ENCODE data around the gene SYPL2. TPM values are rescaled to one million over a fixed set of nuclear protein-coding genes. Genes with fewer than 3 reads are reported as not detected.

SYPL2 gene
- total and polyA plus RNA-seq, 4 donors, result 0.14 to 4.7 (median 3.7) TPM

DNA sequence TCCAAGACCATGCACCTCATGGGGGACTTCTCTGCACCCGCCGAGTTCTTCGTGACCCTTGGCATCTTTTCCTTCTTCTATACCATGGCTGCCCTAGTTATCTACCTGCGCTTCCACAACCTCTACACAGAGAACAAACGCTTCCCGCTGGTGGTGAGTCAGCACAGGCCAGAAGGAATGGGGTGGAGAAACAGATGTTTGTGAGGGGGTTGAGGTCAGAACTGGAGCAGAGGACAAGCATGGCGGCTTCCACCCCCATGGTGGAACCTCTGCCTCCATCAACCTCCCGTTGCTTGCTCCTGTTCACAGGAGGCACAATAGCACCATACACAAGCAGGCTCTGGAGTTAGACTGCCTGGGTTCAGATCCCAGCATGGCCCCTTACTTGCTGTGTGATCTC is 10.5 kb downstream of the SYPL2 start:
- H3K9ac ChIP-seq (ENCODE audit: low read depth in 1 of 2, low read length in 2 of 2), result no peak overlapping the region
- H3K4me1 ChIP-seq (ENCODE audit: control insufficient read depth in 4 of 4, insufficient read depth in 4 of 4, low read length in 3 of 4), result no peaks in the 10 kb centered on the region
- DNase-seq (ENCODE audit: low spot score), result no peak
- H3K36me3 ChIP-seq (ENCODE audit: control insufficient read depth in 4 of 4, insufficient read depth in 3 of 4, low read depth in 1 of 4, low read length in 3 of 4), result peaks cover 0 to 3% (median under 1%) of the 10 kb centered on the region in 4 donors
- no peak for TF ChIP-seq RXRA (IDR thresholded peaks at IDR 0.05)
- H3K4me3 ChIP-seq (ENCODE audit: low read depth in 1 of 3, low read length in 3 of 3), result no peak overlapping the region
- 94% methylated on average over 8 of the region's 8 CpGs for WGBS
- no peaks in the 10 kb centered on the region for H3K9me3 ChIP-seq (ENCODE audit: control insufficient read depth in 4 of 4, low read length in 3 of 4)
- H3K27ac ChIP-seq (ENCODE audit: low read depth in 1 of 2, low read length in 2 of 2), result no peak overlapping the region
- no peaks in the 10 kb centered on the region for H3K27me3 ChIP-seq (ENCODE audit: control insufficient read depth in 4 of 4, insufficient read depth in 4 of 4, low read length in 3 of 4)

DNA sequence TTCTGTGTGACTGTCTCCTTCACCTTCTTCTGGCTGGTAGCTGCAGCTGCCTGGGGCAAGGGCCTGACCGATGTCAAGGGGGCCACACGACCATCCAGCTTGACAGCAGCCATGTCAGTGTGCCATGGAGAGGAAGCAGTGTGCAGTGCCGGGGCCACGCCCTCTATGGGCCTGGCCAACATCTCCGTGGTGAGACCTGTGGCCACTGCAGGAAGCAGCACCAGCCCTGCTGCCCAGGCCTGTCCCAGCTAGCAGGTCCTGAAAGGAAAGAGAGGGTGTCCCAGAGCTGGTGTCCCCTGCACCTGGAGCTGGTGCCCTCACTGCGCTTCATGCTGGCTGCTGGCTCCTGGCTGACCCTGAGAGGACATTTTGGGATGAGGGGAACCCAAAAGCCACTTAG is 11.5 kb downstream of the SYPL2 start:
- Histone ChIP-seq H3K9me3 (ENCODE audit: control insufficient read depth in 4 of 4, low read length in 3 of 4) (no peaks in the 10 kb centered on the region), H3K27me3 (ENCODE audit: control insufficient read depth in 4 of 4, insufficient read depth in 4 of 4, low read length in 3 of 4) (no peaks in the 10 kb centered on the region), H3K9ac (ENCODE audit: low read depth in 1 of 2, low read length in 2 of 2) (no peak overlapping the region), H3K27ac (ENCODE audit: low read depth in 1 of 2, low read length in 2 of 2) (no peak overlapping the region), H3K36me3 (ENCODE audit: control insufficient read depth in 4 of 4, insufficient read depth in 3 of 4, low read depth in 1 of 4, low read length in 3 of 4) (peaks cover 0 to 3% (median under 1%) of the 10 kb centered on the region in 4 donors), H3K4me1 (ENCODE audit: control insufficient read depth in 4 of 4, insufficient read depth in 4 of 4, low read length in 3 of 4) (peaks cover under 1% of the 10 kb centered on the region in 4 donors), H3K4me3 (ENCODE audit: low read depth in 1 of 3, low read length in 3 of 3) (no peak overlapping the region)
- WGBS, result 78% methylated on average over 6 of the region's 6 CpGs
- TF ChIP-seq EGR1 (IDR thresholded peaks at IDR 0.05; ENCODE audit: low read depth in 2 of 2), result no peak
- no peak for TF ChIP-seq JUND (IDR thresholded peaks at IDR 0.05)
- no peak for TF ChIP-seq RAD21 (IDR thresholded peaks at IDR 0.05)
- TF ChIP-seq, protein P1, sequence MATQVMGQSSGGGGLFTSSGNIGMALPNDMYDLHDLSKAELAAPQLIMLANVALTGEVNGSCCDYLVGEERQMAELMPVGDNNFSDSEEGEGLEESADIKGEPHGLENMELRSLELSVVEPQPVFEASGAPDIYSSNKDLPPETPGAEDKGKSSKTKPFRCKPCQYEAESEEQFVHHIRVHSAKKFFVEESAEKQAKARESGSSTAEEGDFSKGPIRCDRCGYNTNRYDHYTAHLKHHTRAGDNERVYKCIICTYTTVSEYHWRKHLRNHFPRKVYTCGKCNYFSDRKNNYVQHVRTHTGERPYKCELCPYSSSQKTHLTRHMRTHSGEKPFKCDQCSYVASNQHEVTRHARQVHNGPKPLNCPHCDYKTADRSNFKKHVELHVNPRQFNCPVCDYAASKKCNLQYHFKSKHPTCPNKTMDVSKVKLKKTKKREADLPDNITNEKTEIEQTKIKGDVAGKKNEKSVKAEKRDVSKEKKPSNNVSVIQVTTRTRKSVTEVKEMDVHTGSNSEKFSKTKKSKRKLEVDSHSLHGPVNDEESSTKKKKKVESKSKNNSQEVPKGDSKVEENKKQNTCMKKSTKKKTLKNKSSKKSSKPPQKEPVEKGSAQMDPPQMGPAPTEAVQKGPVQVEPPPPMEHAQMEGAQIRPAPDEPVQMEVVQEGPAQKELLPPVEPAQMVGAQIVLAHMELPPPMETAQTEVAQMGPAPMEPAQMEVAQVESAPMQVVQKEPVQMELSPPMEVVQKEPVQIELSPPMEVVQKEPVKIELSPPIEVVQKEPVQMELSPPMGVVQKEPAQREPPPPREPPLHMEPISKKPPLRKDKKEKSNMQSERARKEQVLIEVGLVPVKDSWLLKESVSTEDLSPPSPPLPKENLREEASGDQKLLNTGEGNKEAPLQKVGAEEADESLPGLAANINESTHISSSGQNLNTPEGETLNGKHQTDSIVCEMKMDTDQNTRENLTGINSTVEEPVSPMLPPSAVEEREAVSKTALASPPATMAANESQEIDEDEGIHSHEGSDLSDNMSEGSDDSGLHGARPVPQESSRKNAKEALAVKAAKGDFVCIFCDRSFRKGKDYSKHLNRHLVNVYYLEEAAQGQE (IDR thresholded peaks at IDR 0.05), result no peak
- no peak for TF ChIP-seq RXRA (IDR thresholded peaks at IDR 0.05)
- TF ChIP-seq, protein P2, sequence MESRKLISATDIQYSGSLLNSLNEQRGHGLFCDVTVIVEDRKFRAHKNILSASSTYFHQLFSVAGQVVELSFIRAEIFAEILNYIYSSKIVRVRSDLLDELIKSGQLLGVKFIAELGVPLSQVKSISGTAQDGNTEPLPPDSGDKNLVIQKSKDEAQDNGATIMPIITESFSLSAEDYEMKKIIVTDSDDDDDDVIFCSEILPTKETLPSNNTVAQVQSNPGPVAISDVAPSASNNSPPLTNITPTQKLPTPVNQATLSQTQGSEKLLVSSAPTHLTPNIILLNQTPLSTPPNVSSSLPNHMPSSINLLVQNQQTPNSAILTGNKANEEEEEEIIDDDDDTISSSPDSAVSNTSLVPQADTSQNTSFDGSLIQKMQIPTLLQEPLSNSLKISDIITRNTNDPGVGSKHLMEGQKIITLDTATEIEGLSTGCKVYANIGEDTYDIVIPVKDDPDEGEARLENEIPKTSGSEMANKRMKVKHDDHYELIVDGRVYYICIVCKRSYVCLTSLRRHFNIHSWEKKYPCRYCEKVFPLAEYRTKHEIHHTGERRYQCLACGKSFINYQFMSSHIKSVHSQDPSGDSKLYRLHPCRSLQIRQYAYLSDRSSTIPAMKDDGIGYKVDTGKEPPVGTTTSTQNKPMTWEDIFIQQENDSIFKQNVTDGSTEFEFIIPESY (IDR thresholded peaks at IDR 0.05), result no peak
- no peak for TF ChIP-seq YY1 (IDR thresholded peaks at IDR 0.05)
- TF ChIP-seq HNF4A (conservative IDR thresholded peaks at IDR 0.05), result no peak
- no peak for TF ChIP-seq FOXA2 (IDR thresholded peaks at IDR 0.05)
- TF ChIP-seq TAF1 (conservative IDR thresholded peaks at IDR 0.05), result no peak
- TF ChIP-seq NR2F2 (IDR thresholded peaks at IDR 0.05), result no peak
- no peak for DNase-seq (ENCODE audit: low spot score)

DNA sequence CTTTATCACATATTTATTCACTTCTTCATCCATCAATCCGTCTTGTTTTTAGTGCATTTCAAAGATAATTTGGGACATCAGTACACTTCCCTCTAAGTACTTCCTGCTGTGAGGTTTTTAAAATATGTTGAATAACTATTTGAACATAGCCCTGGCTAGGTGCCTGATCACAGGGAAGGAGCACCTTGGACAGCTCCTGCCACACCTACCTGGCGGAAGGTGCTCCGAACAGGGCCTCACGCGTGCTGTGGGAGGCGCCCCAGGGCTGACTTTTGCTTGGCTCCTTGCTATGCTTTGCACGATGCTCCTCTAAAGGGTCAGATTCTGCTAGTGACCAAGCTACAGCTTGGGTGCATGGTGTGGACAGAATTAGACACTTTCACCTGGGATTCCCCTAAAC is 12.5 kb downstream of the SYPL2 start:
- Histone ChIP-seq H3K4me1 (ENCODE audit: control insufficient read depth in 4 of 4, insufficient read depth in 4 of 4, low read length in 3 of 4) (peaks cover 4 to 8% (median 6%) of the 10 kb centered on the region in 4 donors), H3K27me3 (ENCODE audit: control insufficient read depth in 4 of 4, insufficient read depth in 4 of 4, low read length in 3 of 4) (no peaks in the 10 kb centered on the region), H3K9me3 (ENCODE audit: control insufficient read depth in 4 of 4, low read length in 3 of 4) (no peaks in the 10 kb centered on the region), H3K27ac (ENCODE audit: low read depth in 1 of 2, low read length in 2 of 2) (no peak overlapping the region), H3K36me3 (ENCODE audit: control insufficient read depth in 4 of 4, insufficient read depth in 3 of 4, low read depth in 1 of 4, low read length in 3 of 4) (peaks cover 0 to 3% (median under 1%) of the 10 kb centered on the region in 4 donors), H3K4me3 (ENCODE audit: low read depth in 1 of 3, low read length in 3 of 3) (no peak overlapping the region), H3K9ac (ENCODE audit: low read depth in 1 of 2, low read length in 2 of 2) (no peak overlapping the region)
- TF ChIP-seq, protein P1 (IDR thresholded peaks at IDR 0.05), result peak; percentile 96
- TF ChIP-seq, protein P3, sequence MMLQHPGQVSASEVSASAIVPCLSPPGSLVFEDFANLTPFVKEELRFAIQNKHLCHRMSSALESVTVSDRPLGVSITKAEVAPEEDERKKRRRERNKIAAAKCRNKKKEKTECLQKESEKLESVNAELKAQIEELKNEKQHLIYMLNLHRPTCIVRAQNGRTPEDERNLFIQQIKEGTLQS (IDR thresholded peaks at IDR 0.05), result no peak
- TF ChIP-seq FOXA2 (IDR thresholded peaks at IDR 0.05), result no peak
- WGBS, result 61% methylated on average over 7 of the region's 7 CpGs
- DNase-seq (ENCODE audit: low spot score), result no peak
